ENCODE measurements around the gene LLGL2.
"Not testable (repeated sequence)": the region's sequence is repeated elsewhere in the genome, so short reads cannot be mapped to it uniquely, and the experiment has no call there.

The LLGL2 gene

GRCh38 chr17:75592348-75593020 is 67.0 kb downstream of the LLGL2 start:
- no peak for DNase-seq

DNA sequence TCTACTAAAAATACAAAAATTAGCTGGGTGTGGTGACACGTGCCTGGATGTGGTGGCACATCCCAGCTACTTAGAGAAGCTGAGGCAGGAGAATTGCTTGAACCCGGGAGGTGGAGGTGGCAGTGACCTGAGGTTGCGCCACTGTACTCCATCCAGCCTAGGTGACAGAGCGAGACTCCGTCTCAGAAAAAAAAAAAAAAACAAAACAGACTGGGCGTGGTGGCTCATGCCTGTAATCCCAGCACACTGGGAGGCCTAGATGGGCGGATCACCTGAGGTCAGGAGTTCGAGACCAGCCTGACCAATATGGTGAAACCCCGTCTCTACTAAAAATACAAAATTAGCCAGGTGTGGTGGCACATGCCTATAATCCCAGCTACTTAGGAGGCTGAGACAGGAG is 67.9 kb downstream of the LLGL2 start:
- not testable (repeated sequence) for DNase-seq

GRCh38 chr17:75594499-75595283 is 69.2 kb downstream of the LLGL2 start:
- DNase-seq, result no peak

GRCh38 chr17:75595284-75595919 is 69.9 kb downstream of the LLGL2 start:
- DNase-seq, result no peak

DNA sequence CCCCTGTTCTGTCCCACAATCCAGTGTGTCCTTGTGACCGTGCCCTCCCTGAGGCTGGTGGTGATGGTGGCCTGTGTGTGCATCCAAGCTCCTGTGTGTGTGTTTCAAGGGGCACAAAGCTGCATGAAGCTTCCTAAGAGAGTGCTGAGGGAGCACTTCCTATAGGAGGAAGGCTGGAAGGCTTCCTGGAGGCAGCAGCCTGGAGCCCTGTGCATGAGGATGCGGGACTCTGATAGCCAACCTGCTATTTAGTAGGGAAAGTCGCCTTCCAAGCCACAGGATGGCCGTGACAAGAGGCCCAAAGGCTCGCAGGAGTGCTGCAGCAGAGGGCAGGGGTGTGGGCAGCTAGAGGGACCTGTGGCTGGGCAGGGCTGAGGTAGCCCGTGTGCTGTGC is 70.4 kb downstream of the LLGL2 start:
- DNase-seq, result no peak

DNA sequence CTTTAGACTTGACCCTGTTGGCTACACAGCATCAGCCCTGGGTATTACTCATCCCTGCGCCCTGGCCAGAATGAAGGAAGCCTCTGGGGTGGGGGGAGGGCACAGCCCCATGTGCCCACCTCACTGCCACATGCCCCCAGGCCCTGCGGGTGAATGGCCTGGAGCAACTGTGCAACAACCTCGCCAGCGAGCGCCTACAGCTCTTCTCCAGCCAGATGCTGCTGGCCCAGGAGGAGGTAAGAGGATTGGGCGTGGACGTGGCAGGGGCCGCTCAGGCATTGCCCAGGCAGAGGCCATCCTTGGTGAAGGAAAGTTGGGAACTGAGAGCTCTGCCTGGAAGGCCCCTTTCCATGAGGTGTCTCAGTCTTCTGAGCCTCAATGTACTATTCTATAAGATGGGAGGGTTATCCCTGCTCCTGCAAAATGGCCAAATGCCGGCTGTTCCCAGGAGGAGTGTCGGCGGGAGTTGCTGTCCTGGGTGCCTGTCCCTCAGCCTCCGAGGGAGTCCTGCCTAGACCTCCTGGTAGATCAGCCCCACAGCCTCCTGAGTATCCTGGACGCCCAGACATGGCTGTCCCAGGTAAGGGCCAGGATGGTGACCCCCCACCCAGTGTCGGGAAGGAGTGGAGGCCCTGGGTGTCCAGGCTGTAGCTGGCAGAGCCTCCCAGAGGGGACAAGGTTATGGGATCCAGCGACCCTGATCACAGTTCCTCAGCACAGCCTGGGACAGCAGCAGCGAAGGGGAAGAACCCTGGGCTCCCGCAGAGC is 71.0 kb downstream of the LLGL2 start:
- DNase-seq, result no peak

DNA sequence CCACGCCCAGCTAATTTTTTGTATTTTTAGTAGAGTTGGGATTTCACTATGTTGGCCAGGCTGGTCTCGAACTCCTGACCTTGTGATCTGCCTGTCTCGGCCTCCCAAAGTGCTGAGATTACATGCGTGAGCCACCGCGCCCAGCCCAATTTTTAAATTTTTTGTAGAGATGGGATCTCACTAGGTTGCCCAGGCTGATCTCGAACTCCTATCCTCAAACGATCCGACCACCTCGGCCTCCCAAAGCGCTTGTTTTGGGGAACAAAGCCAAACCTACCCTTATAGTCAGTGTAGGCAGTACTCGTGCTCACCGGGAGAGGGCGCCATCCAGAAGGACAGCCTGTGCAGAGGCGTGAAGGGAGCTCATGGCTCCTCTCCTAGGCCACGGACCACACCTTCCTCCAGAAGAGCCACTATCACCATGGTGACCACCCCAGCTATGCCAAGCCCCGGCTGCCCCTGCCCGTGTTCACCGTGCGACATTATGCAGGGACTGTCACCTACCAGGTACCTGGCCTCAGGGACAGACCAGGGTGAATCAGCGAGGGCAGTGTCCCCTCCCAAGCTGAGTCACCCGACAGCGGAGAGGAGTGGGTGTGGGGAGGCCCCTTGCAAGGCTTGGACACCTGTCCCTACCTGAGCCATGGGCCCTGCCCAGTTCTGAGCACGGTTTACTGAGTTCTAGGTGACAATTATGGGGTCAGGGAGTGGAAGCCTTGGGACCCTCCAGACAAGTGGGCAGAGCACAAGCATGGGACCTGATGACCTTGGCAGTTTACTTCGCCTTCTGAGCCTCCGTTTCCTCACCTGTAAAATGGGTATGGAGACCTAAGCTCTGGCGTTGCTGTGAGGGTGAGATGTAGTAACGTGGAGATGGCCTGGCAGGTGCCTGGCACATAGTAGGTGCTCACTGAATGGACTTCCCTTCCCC is 75.8 kb downstream of the LLGL2 start:
- DNase-seq, result peak in 4 of 5 experiments; percentile 31 to 56 (median 47)

DNA sequence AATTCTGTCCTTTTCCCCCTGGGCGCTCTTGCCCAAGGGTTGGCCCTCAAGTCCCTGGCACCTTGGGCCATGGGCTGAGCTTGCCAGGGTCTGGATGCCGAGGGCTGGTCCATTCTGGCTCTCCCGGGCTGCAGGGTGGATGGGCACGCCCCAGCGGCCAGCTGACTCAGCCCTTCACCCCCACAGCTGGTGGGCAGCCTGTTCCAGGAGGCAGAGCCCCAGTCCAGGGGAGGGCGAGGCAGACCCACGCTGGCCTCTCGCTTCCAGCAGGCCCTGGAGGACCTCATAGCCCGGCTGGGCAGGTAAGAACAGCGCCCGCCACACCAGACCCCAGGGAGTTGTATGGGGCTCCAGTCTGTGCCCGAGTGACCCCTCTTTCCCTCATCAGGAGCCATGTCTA is 77.1 kb downstream of the LLGL2 start:
- no peak for DNase-seq

GRCh38 chr17:75603123-75603522 is 77.6 kb downstream of the LLGL2 start:
- no peak for DNase-seq

DNA sequence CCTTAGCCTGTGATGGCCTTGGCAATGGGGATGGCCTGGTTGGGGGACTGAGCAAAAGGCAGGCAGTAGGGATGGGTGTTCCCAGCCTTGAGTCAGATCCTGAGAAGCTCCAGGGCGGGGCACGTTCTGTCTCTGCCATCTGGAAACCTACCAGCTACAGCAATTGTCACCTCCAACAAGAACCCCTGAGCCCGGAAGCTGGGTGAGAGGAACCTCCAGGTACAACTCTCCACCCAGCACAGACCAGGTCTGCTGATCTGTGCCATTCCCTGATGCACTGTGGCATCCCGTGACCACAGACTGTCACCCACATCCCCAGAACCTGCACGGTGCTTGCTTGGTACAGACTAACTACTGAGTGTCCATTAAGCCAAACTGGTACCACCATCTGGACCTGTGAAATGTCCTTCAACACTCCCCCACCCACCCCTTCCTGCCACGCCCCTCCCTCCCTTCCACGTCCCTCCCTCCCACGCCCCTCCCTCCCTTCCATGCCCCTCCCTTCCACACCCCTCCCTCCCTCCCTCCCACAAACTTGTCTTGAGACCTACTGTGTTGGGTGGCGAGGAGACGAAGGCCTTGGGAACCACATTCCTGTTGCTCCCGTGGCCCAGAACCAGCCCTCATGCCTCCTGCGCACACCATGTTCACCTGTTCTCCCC is 78.7 kb downstream of the LLGL2 start:
- peak in 1 of 5 experiments; percentile 16 for DNase-seq

- no peak for DNase-seq
Measured at GRCh38 chr17:75605790-75606189, 80.3 kb downstream of the LLGL2 start.

GRCh38 chr17:75607086-75607485 is 81.6 kb downstream of the LLGL2 start:
- DNase-seq, result no peak

- no peak for DNase-seq
Measured at GRCh38 chr17:75610103-75610984, 84.8 kb downstream of the LLGL2 start.

DNA sequence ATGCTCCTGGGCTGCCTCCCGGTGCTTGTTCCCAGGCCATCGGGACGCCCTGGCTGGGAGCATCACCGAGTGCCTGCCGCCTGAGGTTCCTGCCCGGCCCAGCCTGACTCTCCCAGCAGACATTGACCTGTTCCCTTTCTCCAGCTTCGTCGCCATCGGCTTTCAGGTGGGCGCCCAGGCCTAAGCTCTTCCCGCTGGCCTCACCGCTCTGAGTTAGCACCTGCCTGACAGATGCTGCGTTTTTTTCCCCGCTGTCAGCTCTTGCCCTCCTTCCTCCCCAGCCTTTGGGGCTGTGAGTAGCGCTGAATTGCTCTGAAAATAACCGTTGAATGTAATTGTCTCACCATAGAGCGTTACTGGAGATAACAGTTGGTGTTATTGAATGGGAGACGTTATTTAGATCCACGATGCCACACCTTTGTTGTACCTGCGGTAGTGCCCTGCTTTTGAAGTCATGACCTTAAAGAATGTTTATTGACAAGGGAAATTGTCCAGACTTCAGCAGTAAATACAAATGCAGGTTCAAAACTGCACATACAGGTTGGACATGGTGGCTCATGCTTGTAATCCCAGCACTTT is 86.4 kb downstream of the LLGL2 start:
- DNase-seq, result no peak

DNA sequence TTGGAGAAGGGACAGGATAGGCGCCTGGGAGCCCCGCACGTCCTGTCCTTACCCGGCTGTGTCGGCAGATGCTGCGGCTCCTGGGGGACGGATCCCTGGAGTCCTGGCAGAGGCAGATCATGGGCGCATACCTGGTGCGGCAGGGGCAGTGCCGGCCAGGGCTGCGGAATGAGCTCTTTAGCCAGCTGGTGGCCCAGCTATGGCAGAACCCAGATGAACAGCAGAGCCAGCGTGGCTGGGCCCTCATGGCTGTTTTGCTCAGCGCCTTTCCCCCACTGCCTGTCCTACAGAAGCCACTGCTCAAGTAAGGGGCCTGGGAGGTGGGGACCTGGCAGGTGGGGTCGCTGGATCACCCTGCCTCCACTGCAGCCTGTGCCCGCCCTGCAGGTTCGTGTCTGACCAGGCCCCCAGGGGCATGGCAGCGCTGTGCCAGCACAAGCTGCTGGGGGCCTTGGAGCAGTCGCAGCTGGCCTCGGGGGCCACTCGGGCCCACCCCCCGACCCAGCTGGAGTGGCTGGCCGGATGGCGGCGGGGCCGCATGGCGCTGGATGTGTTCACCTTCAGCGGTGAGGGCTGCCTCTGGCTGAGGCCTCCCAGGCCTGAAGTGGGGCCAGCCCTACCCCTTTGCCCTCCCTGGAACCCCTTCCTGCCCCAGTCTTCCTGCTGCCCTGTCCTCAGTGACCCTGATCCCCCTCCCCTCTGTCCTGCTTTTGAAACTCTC is 87.6 kb downstream of the LLGL2 start:
- DNase-seq, result no peak

DNA sequence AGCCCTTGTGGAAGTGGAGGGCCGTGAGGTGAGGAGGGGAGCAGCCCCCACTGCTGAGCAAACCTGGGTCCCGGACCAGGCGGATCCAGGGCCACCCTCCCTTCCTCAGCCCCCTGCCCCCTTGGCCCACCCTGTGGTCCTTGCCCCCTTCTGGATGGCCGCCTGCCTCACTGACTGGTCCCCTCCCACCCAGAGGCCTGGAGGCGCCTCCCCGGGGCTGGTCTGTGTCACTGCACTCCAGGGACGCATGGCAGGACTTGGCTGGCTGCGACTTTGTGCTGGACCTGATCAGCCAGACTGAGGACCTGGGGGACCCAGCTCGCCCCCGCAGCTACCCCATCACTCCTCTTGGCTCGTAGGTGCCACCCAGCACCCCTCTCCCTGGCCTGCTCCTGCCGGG is 88.5 kb downstream of the LLGL2 start:
- no peak for DNase-seq

DNA sequence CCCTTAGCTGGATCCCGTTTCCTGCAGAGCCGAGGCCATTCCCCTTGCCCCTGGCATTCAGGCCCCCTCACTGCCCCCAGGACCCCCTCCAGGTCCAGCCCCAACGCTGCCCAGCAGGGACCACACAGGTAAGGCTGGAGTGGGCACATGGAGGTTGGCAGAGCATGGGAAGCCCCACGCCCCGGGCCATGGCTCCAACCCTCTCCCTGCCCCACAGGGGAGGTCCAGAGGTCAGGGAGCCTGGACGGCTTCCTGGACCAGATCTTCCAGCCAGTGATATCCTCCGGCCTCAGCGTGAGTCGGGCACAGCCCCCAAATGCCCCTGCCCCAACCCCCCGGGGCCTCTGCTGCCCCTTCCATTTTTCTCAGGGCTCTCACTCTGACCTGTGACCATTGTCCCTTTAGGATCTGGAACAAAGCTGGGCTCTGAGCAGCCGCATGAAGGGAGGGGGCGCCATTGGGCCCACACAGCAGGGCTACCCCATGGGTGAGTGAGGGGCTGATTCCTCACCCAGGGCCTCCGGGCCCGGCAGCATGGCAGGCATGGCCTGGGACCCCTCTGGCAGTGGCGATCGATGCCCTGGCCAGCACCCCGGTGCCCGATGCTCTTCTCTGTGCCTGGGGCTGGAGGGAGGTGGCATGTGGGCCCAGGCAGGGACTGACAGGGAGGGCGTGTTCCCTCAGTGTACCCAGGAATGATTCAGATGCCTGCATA is 89.2 kb downstream of the LLGL2 start:
- no peak for DNase-seq

GRCh38 chr17:75615301-75615700 is 89.8 kb downstream of the LLGL2 start:
- no peak for DNase-seq

Data from T-helper 2 cell (primary cell).